Fibroblast of skin of right quadriceps (primary cell): ENCODE results near the gene ALDH3A2.

ENCODE experiments used
- DNase-seq: peaks from one replicate; pipeline ENCODE4 v3.0.0-alpha.2; 2013

ALDH3A2 gene

DNA sequence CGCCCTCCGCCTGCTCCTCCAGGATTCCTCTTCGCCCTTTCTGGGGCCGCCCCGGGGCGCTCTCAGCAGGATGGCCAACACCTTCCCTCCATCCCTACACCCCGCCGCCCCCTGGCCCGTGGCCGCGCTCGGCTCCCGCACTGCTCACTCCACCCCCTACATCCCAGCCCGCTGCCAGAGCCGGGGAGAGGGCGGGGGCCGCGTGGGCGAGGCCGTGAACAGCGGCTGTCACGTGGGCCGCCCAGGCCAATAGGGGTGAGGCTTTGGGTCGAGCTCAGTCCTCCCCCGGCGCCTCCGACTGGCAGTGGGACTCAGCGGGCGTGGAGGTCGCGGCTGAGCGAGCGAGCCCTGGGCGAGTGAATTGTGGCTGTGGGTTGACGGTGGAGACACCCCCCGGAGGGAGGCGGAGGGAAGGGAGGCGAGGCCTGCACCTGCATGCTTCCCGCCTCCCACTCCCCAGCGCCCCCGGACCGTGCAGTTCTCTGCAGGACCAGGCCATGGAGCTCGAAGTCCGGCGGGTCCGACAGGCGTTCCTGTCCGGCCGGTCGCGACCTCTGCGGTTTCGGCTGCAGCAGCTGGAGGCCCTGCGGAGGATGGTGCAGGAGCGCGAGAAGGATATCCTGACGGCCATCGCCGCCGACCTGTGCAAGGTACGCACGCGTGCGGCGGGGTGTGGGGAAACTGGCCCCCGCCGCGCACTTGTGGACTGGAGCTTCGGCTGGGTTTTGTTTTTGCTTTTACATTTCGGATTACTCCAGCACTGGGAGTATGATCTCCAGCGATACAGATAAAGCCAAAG, at the start of gene ALDH3A2:
TSS of gene ALDH3A2 (plus strand) at position 277 of the 799 bp plus-strand sequence. CDS start at position 498, 221 bp downstream.
- DNase-seq: peak; percentile 90

DNA sequence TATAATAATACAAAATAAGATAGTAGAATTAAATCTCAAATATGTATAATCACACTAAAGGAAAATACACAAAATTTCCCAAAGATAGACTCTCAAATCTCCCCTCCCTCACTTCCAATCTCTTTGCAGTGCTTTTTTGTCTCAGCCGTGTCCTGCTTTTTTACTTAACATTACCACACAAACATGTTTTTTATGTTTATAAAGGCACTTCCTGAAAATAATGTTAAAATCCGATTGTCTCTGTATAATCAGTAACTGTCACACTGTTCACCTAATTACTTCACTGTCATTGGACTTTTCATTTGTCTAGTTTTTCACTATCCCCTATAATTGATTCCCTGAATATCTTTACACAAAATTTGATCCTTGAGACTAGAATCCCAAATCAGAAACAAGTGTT, 38.2 kb upstream of the ALDH3A2 start:
- DNase-seq: no peak

DNA sequence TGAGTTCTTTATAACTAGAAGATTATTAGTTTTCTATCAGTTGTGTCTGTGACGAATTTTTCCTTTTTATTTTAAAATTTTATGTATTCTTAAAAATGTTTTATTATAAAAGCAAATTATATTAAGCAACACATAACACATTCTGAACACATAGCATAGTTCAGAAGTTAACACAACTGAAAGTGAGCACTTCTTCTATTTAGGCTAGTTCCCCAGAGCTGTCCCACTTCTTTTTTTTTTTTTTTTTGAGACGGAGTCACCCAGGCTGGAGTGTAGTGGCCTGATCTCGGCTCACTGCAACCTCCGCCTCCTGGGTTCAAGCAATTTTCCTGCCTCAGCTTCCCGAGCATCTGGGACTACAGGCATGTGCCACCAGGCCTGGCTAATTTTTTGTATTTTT, 37.7 kb upstream of the ALDH3A2 start:
- no peak for DNase-seq

DNA sequence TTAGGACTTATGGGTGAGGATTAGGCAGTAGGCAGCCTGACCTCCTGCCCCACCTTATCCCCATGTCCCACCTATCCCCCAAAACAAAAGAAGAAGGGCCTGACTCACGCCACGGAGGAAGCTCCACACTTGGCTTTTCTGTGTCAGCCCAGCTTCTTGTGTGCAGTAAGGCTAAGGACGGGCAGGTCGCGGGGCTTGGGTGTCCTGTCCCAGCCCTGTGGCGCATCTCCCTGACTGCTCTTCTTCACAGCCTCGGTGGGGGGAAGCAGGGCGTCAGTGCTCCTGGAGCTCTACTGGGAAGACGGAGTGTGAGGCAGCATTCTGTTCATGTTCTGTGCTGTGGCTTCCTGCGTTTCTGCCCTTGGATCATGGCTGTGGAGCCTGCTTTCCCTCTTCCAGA, 34.6 kb upstream of the ALDH3A2 start:
- DNase-seq: no peak

DNA sequence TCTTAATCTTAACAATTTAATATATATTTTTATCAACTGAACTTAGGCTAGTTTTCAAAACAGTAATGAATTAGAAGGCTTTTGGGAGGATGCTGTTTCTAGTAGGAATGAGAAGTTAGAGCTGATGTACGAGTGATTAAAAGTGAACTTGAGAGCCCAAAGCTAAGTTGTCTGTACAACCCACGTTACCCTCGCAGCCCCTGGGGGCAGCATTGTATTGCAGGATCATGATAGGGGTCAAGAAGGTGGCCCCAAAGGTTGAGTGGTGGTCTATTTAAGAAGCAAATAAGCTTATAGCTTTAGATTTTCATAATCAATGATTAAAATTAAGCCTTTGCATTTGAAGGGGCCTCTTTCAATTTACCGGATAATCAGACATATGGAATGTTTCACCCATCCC, 33.7 kb upstream of the ALDH3A2 start:
- no peak for DNase-seq

DNA sequence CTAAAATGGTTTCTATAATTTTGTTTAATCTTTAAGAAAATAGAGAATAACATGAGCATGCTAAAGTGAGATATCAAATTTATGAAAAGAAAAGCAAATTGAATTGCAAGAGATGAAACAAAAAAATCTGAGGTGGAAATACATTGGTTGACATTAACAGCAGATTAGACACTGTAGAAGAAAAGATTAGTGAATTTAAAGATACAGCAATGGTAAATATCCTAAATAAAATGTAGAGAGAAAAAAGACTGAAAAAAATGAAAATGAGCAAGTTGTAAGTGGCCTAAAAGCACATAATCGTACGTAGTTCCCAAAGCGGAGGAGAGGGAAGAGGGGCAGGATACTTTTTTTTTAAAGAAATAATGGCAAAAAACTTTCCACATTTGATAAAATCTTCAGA, 30.5 kb upstream of the ALDH3A2 start:
- DNase-seq: no peak

DNA sequence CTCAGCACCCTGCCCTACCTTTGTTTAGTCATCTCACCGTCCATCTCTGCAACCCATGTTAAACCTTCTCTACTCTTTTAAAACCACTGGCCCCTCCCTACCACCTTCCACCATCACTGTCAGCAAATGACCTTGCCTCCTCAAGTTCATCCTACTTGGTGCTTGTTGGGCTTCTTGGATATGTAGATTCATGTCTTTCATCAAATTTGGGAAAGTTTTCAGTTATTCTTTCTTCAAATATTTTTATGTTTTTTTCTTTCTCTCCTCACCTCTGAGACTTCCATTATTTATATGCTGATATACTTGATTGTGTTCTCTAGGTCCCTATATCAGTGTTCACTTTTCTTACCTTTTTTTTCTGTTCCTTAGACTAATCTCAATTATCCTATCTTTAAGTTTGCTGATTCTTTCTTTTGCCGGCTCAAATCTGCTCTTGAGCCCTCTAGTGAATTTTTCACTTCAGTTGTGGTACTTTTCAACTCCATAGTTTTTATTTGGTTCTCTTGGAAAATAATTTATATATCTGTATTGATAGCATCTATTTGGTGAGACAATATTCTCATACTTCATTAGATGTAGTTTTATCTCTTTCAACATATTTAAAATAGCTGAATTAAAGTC, 28.7 kb upstream of the ALDH3A2 start:
- DNase-seq: no peak

DNA sequence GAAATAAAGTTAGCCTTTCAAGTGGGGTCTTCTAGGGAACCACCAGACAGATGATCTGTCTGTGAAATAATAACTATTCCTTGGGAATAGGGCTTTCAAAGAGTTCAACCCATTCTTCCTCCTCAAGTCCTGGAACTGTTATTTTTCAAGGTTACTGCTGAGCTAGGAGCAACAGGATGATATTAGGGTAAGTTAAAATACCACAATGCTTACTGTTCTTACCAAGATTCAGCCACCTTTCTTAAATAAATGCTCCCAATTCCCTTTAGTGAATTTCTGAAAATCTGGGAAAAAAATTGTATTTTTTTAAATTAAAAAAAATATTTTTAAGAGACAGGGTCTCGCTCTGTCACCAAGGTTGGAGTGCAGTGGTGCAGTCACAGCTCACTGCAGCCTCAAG, 26.9 kb upstream of the ALDH3A2 start:
- DNase-seq: no peak

DNA sequence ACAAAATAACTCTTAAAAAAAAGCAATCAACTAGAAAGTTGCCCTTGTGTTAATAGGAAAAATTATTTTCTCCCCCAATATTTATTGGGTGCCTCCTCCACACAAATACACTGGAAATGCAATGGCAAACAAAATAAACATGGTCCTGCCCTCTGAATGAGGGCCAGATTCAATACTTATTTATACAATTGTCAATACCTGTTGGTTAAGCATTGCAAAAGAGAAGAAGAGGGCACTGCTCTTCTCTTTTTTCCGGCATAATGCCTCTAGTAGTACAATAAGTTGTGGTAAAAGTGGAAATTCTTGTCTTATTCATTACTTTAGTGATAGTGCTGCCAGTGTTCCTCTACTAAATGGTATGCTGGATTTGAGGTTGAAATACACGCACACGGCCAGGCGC, 22.5 kb upstream of the ALDH3A2 start:
- no peak for DNase-seq

DNA sequence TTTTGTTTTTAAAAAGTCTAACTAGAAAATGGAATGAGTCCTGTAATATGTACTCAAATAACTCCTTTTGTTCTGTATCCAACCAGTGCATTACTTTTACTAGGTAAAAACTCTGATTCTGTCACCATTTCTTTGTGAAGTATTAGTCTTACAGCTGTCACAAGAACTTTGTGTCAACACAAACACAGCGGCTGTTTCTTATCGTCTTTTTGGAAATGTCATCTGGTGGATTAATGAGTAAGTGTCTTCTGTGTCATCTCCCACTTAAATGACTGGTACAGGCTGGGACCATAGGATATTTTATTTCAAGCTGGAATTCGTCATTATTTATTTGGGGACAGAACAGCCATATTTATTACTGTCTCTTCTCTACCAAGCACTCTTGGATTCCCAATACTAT, 19.1 kb upstream of the ALDH3A2 start:
- no peak for DNase-seq

DNA sequence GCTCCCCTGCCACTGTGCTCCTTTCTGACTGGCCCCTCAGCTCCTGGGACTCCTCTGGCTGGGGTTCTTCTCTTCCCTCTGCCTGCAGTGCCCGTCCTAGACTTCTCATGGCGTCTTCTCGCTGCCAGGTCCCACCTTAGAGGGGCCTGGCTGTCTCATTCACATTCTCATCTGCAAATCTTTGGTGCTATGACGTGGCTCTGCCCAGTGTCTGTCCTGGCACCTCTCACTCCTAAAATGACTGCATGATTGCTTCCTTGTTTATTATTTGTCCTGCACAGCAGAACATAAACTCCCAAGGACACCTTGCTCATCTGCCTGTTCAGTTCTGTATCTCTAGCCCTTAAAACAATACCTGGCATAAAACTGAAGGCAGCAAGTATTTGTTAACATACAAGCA, 18.5 kb upstream of the ALDH3A2 start:
- DNase-seq: no peak

DNA sequence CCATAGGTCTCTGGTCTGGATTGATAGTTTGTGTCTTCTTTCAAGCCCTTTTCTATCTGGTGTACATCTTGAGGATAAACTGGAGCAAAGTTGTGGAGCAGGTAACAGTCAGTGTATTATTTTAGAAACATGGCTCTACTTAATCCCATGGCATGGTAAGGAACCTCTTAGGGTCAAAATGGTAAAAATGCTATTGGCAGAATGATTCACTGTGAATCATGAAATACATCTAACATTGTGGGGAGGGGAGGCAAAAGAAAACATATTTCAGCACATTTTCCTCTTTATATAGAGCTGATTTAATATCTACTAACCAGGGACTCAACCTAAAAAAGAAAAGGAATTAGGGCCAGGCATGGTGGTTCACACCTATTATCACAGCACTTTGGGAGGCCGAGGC, 17.9 kb upstream of the ALDH3A2 start:
- no peak for DNase-seq

DNA sequence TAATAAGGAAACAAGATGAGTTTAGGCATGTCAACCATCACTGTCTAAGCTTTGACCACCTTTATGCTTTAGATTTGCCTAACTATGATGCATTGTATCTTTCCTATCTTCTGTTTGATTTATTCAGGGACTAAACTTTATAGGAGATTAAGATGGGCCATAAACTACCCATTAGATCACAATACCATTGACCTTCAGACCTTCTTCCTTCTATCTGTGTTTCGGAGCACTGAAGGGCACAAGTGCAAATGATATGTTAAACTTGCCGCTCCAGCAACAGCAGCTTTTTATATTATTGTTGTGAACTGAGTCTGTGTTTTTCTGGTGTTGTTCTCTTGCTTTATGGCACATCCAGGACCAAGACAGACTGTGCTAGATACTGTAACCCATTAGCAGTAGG, 16.6 kb upstream of the ALDH3A2 start:
- DNase-seq: no peak

DNA sequence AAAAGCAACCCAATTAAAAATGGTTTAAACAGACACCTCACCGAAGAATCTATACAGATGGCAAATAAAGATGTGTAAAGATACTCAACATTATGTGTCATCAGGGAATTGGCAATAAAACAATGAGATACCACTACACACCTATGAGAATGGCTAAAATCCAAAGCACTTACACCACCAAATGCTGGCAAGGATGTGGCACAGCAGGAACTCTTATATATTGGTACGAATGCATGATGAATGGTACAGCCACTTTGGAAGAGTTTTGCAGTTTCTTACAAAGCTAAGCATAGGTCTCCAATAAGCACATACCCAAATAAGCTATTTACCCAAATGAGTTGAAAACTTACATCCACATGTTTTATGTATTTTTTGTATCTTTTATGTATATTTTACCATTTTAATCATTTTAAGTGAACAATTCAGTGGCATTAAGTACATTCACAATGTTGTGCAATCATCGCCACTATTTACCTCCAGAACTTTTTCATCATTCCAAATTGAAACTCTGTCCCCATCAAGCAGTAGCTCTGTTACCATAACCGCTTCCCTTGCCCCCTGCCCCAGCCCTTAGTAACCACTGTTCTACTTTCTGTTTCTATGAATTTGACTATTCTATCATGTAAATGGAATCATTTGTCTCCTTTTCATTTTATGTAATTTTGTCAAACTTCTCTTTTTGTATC, 6.7 kb upstream of the ALDH3A2 start:
- DNase-seq: no peak

DNA sequence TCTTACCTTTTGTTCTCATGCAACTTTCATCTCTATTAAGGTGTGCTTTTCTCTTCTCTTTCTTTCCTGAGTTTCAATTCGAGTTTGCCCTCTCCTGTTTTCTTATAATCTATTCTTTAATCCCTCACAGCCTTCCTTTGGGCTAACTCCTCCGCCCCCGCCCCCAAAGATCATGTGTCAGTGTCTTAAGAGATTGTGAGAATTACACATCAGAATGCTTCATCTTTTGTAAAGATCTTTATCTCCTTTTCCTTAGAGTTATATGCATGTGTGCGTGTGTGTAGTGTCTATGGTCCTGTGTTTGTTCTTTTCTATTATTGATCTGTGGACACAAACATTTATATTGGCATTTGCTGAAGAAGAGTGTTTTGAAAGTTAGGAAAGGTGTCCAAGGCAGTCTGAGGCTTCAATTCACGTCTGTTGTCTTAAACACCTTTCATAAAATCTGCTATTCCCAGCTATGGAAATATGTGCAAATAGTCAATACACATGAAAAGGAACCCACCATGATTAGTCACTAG, 6.1 kb upstream of the ALDH3A2 start:
- DNase-seq: no peak

DNA sequence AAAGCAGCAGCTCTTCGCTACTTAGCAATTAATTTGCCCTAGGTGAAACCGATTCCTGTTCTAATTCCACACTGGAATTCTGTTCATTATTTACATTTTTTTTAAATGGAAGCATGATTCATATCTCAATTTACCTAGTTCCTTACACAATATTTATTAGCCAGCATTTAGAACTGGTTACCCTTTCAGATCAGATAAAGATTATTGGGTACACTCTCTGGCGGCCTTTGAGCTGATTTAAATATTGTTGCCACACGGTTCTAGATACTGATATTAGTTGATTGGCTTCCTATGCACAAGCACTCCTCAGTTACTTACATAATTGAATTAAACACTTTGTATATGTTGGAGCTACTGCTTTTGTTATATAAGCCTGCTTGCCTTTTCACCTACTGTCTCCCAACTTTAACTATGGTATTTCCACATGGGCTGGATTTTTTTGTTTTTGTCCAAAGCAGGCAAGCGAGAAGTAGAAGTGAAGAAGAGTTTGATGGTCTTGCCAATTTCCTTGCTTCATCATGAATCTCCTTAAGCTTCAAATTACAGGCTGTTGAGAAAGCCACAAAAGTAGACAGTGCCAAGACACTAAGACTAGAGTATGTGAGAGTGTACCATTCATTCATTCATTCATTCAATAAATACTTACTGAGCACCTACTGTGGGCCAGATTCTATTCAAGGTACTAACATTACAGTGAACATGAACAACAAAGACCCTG, 3.9 kb upstream of the ALDH3A2 start:
- DNase-seq: no peak

DNA sequence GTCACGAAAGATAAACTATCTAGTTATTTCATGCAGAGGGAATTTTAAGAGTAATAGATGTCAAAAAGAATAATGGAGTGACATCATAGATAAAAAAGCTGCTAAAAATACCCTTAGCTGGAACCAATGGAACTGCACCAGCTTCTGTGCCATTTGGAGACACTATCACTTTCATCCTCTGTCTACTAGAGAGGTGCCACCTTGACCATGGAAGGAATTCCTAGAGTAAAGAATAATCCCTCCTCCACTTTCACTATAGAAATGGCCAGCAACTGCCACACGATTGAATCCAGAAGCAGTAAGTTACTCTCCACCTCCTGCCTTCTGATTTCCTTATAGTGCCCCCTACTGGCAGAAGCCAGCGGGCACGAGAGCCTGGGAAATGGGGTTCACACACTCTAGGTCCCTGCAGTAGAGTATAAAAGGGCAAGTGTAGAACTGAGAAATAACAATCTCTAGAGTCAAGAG, 2.8 kb upstream of the ALDH3A2 start:
- no peak for DNase-seq

DNA sequence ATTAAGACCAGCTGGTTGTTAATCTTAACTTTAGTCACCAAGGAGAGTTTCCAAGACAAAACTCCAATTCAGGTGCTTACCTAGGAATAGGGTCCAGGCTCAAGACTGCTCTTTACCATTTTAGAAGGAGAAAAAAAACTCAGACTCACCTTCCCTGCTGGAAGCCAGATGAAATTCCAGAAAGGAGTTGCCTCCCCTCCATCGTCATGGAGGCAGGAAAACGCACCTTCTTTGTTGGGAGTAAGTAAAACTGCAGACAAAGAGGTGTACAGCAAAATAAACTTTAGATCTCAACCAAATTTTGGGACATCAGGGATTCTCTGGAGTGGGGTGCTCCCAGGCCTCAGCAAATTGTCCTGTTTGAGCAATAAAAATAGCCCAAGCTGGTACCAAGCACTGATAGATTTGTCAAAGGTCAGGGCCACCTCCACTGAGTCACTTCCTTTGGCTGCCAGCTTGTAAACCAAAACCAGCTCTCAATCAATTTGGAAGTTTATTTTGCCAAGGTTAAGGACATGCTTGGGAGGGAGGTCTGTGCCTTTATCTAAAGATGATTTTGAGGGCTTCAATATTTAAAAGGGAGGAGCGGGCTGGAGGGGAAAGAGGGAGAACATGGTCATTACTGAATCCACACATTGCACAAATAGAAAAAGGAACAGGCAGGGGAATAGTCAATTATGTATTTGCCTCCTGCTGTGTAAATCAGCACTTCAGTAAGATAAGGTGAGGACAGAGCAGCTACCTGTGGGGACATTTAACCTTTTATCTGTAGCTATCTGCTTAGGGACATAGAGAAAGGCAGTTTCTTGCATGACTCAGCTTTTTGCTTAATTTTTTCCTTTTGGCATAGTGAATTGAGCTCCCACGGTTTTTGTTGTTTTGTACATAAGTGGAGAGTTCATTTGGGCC, 1.5 kb upstream of the ALDH3A2 start:
- DNase-seq: no peak

DNA sequence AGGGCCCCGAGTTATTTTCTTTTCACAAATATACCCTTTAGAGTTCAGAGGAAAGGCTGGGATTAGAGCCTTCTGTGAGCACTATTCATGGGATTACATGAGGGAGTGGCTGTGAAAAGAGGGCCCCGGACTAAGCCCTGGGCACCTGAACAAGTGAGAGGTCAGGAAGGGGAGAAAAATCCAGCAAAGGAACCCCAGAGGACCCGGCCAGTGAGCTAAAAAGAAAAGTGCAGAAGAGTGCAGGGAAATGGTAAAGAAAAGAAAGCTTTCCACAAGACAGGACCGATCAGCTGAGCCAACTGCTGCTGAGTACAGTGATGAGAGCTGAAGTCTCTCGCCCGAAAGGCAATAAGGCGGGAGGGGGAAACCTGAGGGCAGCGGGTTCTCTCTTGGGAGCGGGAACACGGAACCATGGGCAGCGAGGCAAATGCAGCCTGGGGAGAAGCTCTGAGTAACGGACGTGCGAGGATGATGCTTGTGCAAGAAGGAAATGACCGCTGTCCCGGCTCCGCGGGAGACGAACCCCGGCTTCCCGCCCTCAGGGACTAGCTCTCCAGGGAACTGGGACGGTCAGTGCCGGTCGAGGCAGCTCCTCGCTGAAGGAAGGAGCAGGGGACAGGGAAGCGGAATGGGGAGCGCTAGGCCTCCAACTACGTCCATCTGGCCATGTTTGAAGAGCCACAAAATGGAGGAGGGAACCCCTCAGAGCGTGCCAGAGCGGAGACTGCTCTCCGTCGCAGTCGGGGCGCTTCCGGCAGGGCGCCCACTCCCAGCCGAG, 665 bp upstream of the ALDH3A2 start:
- DNase-seq: peak; percentile 69

DNA sequence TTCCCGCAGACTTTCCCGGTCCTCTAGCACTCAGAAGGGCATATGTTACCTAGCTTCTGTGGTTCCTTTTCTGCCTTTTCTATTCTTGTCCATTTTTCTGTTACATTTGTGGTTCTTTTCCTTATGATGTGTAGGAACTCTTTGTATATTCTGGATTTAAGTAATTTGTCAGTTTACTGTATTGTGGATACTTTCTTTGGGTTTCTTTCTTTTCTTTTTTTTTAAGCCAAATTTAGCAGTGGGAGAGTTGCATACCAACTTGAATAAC, 657 bp downstream of the ALDH3A2 start:
- no peak for DNase-seq

DNA sequence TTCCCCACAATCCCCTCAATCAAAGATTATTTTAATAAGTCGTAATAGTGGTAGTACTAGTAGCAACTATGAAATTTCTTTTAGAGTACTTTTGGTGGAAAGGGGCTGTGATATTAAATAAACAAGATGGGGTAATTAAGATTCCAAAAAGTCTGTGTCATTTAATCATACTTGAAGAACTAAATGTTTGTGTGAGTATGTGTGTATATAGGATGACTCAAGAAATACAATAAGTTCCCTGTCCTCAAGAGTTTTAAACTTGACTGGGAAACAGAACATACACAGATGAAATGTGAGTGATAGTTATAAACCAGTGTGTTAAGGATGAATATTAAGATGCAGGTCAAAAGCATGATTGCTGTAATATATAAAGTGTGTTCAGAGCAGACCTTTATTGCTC, 2.3 kb downstream of the ALDH3A2 start:
- peak; percentile 51 for DNase-seq
